Hepatocyte (in vitro differentiated cells): ENCODE data around the gene P2RX1. TPM values are rescaled to one million over a fixed set of nuclear protein-coding genes. Genes with fewer than 3 reads are reported as not detected.

ENCODE experiments used
- DNase-seq: peaks from one replicate; pipeline ENCODE4 v3.0.0-alpha.2; 2016; ENCODE audit warnings: low spot score
- H2AFZ ChIP-seq: fragments of 200-600 bp; sonication (generic); 2 replicates; pipeline ENCODE4 v1.6.0; 2016; ENCODE audit warnings: antibody characterized with exemption, mild to moderate bottlenecking
- H3K27ac ChIP-seq: fragments of 200-600 bp; sonication (generic); 2 replicates; pipeline ENCODE4 v1.5.1; 2016; ENCODE audit warnings: mild to moderate bottlenecking
- H3K27me3 ChIP-seq: fragments of 200-600 bp; sonication (generic); 2 replicates; pipeline ENCODE4 v1.6.1; 2016
- H3K36me3 ChIP-seq: fragments of 200-600 bp; sonication (generic); replicated peaks from 2 replicates; pipeline ENCODE4 v1.5.1; 2016; ENCODE audit warnings: low read depth; ENCODE audit not compliant: insufficient read depth
- H3K4me1 ChIP-seq: fragments of 200-600 bp; sonication (generic); 2 replicates; pipeline ENCODE4 v1.5.1; 2016; ENCODE audit warnings: mild to moderate bottlenecking, moderate library complexity; ENCODE audit not compliant: insufficient read depth
- H3K4me2 ChIP-seq: fragments of 200-600 bp; sonication (generic); 2 replicates; pipeline ENCODE4 v1.6.0; 2016
- H3K4me3 ChIP-seq: fragments of 200-600 bp; sonication (generic); 2 replicates; pipeline ENCODE4 v1.5.1; 2016; ENCODE audit warnings: mild to moderate bottlenecking
- H3K79me2 ChIP-seq: fragments of 200-600 bp; sonication (generic); 2 replicates; pipeline ENCODE4 v1.6.0; 2017; ENCODE audit warnings: mild to moderate bottlenecking
- H3K9me2 ChIP-seq: fragments of 200-600 bp; sonication (generic); replicated peaks from 2 replicates; pipeline ENCODE4 v1.6.0; 2017; ENCODE audit warnings: mild to moderate bottlenecking; ENCODE audit not compliant: insufficient read depth
- H3K9me3 ChIP-seq: fragments of 200-600 bp; sonication (generic); 2 replicates; pipeline ENCODE4 v1.5.1; 2016; ENCODE audit warnings: low read depth, mild to moderate bottlenecking
- H4K20me1 ChIP-seq: fragments of 200-600 bp; sonication (generic); 2 replicates; pipeline ENCODE4 v1.6.0; 2016; ENCODE audit warnings: mild to moderate bottlenecking; ENCODE audit not compliant: insufficient read depth, poor library complexity, severe bottlenecking
- CTCF ChIP-seq: fragments of 200-600 bp; sonication (generic); IDR thresholded peaks from 2 replicates; pipeline ENCODE4 v1.5.1; 2016; ENCODE audit warnings: antibody characterized with exemption, mild to moderate bottlenecking; ENCODE audit not compliant: poor library complexity
- EZH2 ChIP-seq: fragments of 200-600 bp; sonication (generic); IDR thresholded peaks from 2 replicates; pipeline ENCODE4 v1.6.1; 2016; ENCODE audit warnings: antibody characterized with exemption, mild to moderate bottlenecking, borderline replicate concordance
- EZH2phosphoT487 ChIP-seq: fragments of 200-600 bp; sonication (generic); IDR thresholded peaks from one replicate; pipeline ENCODE4 v1.6.1; 2018; ENCODE audit warnings: antibody characterized with exemption, mild to moderate bottlenecking, low read depth, moderate library complexity; ENCODE audit not compliant: unreplicated experiment, severe bottlenecking
- WGBS: methylation state at CpG from one replicate; pipeline ENCODE4 v1.1.6; 2016; ENCODE audit warnings: low lambda C conversion rate; ENCODE audit errors: missing lambda C conversion rate; 5-methylcytosine and 5-hydroxymethylcytosine counted together
- polyA plus RNA-seq: library from polyadenylated mRNA; unstranded; fragments of >200 nt; fragmentation: Nextera tagmentation; extraction: Ambion mirVana; gene quantifications from 2 replicates; pipeline ENCODE4 v1.2.1, GENCODE V29; 2016
- total RNA-seq: library from RNA; depleted of rRNA; stranded (reverse); fragments of >200 nt; gene quantifications from 2 replicates; pipeline ENCODE4 v1.2.3, GENCODE V29; 2014

Gene P2RX1
- total and polyA plus RNA-seq, 2 experiments from 2014 or later, result 0.50 to 1.8 TPM

GRCh38 chr17:3885970-3886369 lies 30.3 kb downstream of the P2RX1 start:
- H4K20me1 ChIP-seq, result no peaks in the 10 kb centered on the region
- no peaks in the 10 kb centered on the region for H3K9me3 ChIP-seq
- WGBS, result 71% methylated on average over 4 of the region's 4 CpGs
- TF ChIP-seq CTCF, result no peak
- TF ChIP-seq EZH2phosphoT487, result no peak
- TF ChIP-seq EZH2, result no peak
- H3K4me2 ChIP-seq, result no peak overlapping the region
- H3K4me3 ChIP-seq, result no peak overlapping the region
- no peaks in the 10 kb centered on the region for H3K9me2 ChIP-seq
- peak; percentile 76 for DNase-seq
- no peaks in the 10 kb centered on the region for H3K36me3 ChIP-seq
- peak overlapping the region; percentile 63 for H3K27ac ChIP-seq
- H3K4me1 ChIP-seq, result peaks cover 17% of the 10 kb centered on the region
- no peaks in the 10 kb centered on the region for H3K79me2 ChIP-seq
- H2AFZ ChIP-seq, result no peak overlapping the region
- H3K27me3 ChIP-seq, result no peaks in the 10 kb centered on the region

- Histone ChIP-seq H4K20me1 (no peaks in the 10 kb centered on the region), H3K36me3 (no peaks in the 10 kb centered on the region), H3K9me2 (no peaks in the 10 kb centered on the region), H3K9me3 (no peaks in the 10 kb centered on the region), H3K27me3 (no peaks in the 10 kb centered on the region), H3K79me2 (no peaks in the 10 kb centered on the region), H3K4me1 (peaks cover 11% of the 10 kb centered on the region), H2AFZ (no peak overlapping the region), H3K27ac (peak overlapping the region; percentile 63), H3K4me3 (no peak overlapping the region), H3K4me2 (no peak overlapping the region)
- DNase-seq, result no peak
- TF ChIP-seq EZH2, result no peak
- no peak for TF ChIP-seq CTCF
- no peak for TF ChIP-seq EZH2phosphoT487
- 91% methylated on average over 14 of the region's 14 CpGs for WGBS
Observed at GRCh38 chr17:3885271-3885670, 31.0 kb downstream of the P2RX1 start.

GRCh38 chr17:3884188-3884587 lies 32.1 kb downstream of the P2RX1 start:
- no peaks in the 10 kb centered on the region for H3K9me3 ChIP-seq
- H3K9me2 ChIP-seq, result no peaks in the 10 kb centered on the region
- no peak overlapping the region for H3K27ac ChIP-seq
- no peaks in the 10 kb centered on the region for H3K27me3 ChIP-seq
- no peaks in the 10 kb centered on the region for H4K20me1 ChIP-seq
- H3K4me1 ChIP-seq, result peaks cover 11% of the 10 kb centered on the region
- H3K79me2 ChIP-seq, result no peaks in the 10 kb centered on the region
- no peak overlapping the region for H3K4me3 ChIP-seq
- WGBS, result 94% methylated on average over 12 of the region's 12 CpGs
- no peak for DNase-seq
- no peaks in the 10 kb centered on the region for H3K36me3 ChIP-seq
- no peak overlapping the region for H2AFZ ChIP-seq
- TF ChIP-seq EZH2phosphoT487, result no peak
- TF ChIP-seq EZH2, result no peak
- no peak for TF ChIP-seq CTCF
- no peak overlapping the region for H3K4me2 ChIP-seq

- H3K4me3 ChIP-seq, result no peak overlapping the region
- H4K20me1 ChIP-seq, result no peaks in the 10 kb centered on the region
- TF ChIP-seq EZH2phosphoT487, result no peak
- no peak for TF ChIP-seq EZH2
- TF ChIP-seq CTCF, result no peak
- no peaks in the 10 kb centered on the region for H3K9me2 ChIP-seq
- H2AFZ ChIP-seq, result no peak overlapping the region
- H3K27me3 ChIP-seq, result no peaks in the 10 kb centered on the region
- H3K4me2 ChIP-seq, result no peak overlapping the region
- H3K27ac ChIP-seq, result no peak overlapping the region
- WGBS, result 86% methylated on average over 4 of the region's 4 CpGs
- H3K79me2 ChIP-seq, result no peaks in the 10 kb centered on the region
- no peak for DNase-seq
- no peaks in the 10 kb centered on the region for H3K9me3 ChIP-seq
- H3K4me1 ChIP-seq, result peaks cover 11% of the 10 kb centered on the region
- no peaks in the 10 kb centered on the region for H3K36me3 ChIP-seq
Observed at GRCh38 chr17:3882276-3882675, 34.0 kb downstream of the P2RX1 start.
